Measurements from ENCODE around the gene MAPK8.

GRCh38 chr10:48305905-48306264, 592 bp upstream of the MAPK8 start:
- TF ChIP-seq CTCF (conservative IDR thresholded peaks at IDR 0.05) (no peak), ZFX (IDR thresholded peaks at IDR 0.05) (no peak)
